ENCODE data around the gene HNRNPA1. TPM values are rescaled to one million over a fixed set of nuclear protein-coding genes. Genes with fewer than 3 reads are reported as not detected.

Gene HNRNPA1
- total RNA-seq, 1 donor from 2014 or later: 524 TPM

Small RNAs within 50 kb of the gene (small RNA-seq; reads per million reads assigned to genes)
- not detected for gene RN7SL390P
- gene RNU6-950P: not detected

Other genes starting within 250 kb of the HNRNPA1 start
- not detected for gene HOXC5, start 247.7 kb upstream of the HNRNPA1 start, total RNA-seq
- not detected for gene HOXC4, start 226.9 kb upstream of the HNRNPA1 start, total RNA-seq
- gene SMUG1, start 91.7 kb upstream of the HNRNPA1 start, total RNA-seq: 42.0 TPM
- 104 TPM for gene CBX5, start 604 bp upstream of the HNRNPA1 start, total RNA-seq
- gene NFE2, start 20.3 kb downstream of the HNRNPA1 start, total RNA-seq: 0.62 TPM
- 47.1 TPM for gene COPZ1, start 44.4 kb downstream of the HNRNPA1 start, total RNA-seq
- 0.16 TPM for gene GPR84, start 83.8 kb downstream of the HNRNPA1 start, total RNA-seq
- gene ZNF385A, start 104.0 kb downstream of the HNRNPA1 start, total RNA-seq: 1.1 TPM
- 5.1 TPM for gene ITGA5, start 138.5 kb downstream of the HNRNPA1 start, total RNA-seq
- 1.9 TPM for gene GTSF1, start 192.9 kb downstream of the HNRNPA1 start, total RNA-seq
- gene NCKAP1L, start 217.0 kb downstream of the HNRNPA1 start, total RNA-seq: 8.1 TPM